ENCODE results near the gene EHD4.

- TF ChIP-seq POLR2A (IDR thresholded peaks at IDR 0.05; ENCODE audit: low read length): no peak
- no peak for TF ChIP-seq GATA1 (IDR thresholded peaks at IDR 0.05; ENCODE audit: low read depth, low read length)
Observed at GRCh38 chr15:41985236-41986160, 13.1 kb upstream of the EHD4 start.

Data from erythroblast (primary cell).